Activated T-cell treated with anti-CD3 and anti-CD28 coated beads, Interleukin-2, amount 50 U/mL, for 48 hours (primary cell): ENCODE results near the gene CCDC7.
"Not testable (repeated sequence)": the region's sequence is repeated elsewhere in the genome, so short reads cannot be mapped to it uniquely, and the experiment has no call there.

Experiments
- DNase-seq, 2 experiments: peaks; one replicate each; pipeline ENCODE4 v3.0.0-alpha.2; 2020

CCDC7 gene

DNA sequence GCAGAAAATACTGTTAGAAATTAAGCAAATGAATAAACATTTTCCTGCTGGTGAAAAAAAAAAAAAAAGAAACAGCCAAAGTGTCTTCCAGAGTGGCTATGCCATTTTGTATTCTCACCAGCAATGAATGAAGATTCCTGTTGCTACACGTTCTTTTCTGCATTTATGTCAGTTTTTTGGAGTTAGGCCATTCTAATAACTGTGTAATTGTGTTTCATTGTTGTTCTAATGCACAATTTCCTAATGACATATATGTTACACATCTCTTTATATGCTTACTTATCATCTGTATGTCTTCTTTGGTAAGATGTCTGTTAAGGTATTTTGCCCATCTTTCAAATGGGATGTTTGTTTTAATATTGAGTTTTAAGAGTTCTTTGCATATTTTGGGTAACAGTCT is 298.4 kb downstream of the CCDC7 start:
- DNase-seq = no peak

DNA sequence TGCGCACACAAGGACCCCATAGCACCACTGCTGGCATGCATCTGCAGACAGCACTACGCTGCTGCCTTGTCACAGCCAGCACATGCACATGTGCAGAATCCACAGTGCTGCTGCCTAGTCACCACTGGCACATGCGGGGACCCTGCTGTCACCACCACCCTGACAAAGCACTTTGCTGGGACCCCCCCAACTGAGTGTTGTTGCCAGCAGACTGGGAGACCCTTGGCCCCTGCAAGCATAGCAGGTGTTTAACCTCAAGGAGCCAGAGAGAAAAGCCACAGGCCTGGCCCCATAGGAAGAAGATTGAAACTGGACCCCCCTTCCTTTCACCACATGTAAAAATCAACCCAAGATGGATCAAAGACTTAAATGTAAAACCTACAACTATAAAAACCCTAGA is 300.9 kb downstream of the CCDC7 start:
- no peak for DNase-seq

DNA sequence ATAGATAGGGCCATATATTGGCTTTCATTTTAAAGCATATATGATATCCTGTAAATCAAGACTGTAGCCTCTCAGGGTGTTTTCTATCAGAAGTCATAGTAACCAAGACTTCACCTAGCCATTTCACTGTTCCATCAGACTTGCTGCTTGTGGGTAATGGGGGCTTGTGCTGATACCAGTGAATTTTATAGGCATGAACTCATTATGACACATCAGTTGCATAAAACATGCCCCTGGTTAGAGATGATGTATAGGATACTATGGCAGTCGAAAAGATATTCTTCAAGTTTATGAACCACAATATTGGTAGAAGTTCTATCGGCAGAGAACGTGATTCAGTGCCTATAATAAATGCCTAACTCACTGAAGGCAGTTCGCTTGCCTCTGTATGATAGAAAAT is 305.6 kb downstream of the CCDC7 start:
- DNase-seq = no peak

DNA sequence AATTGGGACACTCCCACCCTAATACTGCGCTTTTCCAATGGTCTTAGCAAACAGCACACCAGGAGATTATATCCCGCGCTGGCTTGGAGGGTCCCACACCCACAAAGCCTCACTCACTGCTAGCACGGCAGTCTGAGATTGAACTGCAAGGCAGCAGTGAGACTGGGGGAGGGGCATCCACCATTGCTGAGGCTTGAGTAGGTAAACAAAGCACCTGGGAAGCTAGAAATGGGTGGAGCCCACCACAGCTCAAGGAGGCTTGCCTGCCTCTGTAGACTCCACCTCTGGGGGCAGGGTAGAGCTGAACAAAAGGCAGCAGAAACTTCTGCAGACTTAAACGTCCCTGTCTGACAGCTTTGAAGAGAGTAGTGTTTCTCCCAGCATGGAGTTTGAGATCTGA is 309.0 kb downstream of the CCDC7 start:
- DNase-seq = not testable (repeated sequence)

DNA sequence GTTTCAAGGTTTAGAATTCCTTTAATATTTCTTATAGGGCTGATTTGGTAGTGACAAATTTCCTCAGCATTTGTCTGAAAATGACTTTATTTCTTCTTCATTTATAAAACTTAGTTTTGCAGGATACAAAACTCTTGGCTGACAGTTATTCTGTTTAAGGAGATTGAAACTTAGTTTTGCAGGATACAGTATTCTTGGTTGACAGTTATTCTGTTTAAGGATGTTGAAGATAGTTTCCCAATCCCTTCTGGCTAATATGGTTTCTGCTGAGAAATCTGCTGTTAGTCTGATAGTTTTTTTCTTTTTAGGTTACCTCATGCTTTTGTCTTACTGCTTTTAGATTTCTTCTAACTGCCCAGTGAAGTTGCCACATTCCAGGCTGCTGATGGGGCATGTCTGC is 325.3 kb downstream of the CCDC7 start:
- no peak for DNase-seq

DNA sequence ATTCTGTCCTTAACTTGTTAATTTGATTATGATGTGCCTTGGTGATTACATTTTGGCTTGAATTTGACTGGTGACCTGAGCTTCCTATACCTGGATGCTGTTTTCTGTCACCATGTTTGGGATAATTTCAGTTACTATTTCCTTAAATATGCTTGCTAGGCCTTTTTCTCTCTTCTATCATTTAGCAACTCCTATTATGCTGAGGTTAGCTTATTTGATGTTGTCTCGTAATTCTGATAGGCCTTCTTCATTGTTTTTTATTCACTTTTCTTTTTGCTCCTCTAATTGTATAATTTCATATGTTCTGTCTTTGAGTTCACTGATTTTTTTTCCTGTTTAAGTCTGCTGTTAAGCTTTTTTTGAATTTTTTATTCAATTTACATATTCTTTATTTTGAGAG is 327.2 kb downstream of the CCDC7 start:
- DNase-seq = no peak

DNA sequence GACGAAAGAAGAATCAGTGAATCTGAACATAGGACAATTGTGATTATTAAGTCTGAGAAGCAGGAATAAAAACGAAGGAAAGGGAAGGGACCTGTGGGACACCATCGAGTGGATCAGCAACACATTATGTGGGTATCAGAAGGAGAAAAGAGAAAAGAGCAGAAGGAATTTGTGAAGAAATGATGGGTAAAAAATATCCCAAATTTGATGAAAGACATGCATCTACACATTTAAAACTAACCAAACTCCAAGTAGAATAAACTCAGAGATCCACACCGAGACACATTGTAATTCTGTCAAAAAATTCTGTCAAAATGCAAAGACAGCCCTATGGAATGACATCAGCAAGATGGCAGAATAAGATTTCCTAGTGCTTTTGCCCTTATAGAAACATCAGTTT is 341.0 kb downstream of the CCDC7 start:
- DNase-seq = no peak

DNA sequence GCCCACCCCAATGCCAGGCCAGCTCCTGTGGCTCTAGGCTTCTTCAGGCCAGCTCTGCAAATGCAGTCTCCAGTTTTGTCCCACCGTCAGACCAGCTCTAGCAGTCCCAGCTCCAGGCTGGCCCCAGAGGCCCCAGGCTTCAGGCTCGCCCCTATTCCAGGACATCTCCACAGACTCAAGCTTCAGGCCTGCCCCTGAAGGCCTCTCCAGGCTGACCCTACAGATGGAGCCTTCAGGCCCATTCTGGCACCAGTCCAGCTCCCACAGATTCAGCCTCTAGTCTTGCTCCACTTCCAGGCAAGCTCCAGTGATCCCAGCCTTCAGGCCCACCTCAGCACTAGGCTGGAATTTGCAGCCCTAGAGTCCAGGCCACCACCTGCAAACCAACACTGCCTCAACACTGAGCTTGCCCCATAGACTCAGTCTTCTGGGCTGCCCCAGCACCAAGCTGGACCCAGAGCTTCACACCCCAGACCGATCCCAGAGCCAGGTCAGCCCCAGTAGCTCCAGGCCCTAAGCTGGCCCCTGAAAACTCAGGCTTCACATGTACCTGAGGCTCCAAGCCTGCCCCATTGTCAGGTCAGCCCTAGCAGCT is 341.8 kb downstream of the CCDC7 start:
- DNase-seq = no peak

DNA sequence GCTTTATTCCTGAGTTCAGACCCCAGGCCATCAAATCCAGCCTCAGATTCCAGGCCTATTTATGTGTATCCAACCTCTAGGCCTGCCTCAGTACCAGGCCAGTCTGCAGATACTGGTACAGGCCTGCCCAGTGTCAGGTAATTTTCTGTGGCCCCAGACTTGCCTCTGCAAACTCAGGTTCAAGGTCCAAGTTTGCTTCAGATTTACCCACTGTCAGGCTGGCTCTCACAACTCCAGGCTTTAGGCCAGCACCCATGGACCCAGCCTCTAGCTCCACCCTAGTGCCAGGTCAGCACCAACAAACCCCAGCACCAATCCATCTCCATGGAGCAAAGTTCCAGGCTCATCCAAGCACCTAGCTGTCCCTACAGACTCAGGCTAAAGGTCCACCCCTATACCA is 342.4 kb downstream of the CCDC7 start:
- no peak for DNase-seq

DNA sequence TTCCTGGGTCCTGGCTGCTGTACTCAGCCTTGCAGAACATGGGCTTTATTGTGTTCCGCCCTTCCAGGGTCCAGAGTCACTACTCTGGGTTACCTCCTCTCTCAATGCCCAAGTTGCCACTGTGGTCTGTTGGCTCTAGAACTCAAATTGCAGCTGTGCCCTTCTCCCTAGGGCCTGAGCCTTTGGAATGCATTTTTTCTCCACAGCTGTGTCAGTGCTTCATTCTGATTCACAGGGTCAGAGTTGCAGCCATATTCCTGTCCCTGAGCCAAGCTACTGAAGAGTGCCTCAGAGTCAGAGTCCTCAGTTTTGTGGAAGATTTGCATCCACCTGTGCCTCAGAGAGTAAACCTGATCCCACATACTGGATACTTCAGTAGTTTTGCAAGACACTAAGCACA is 344.5 kb downstream of the CCDC7 start:
- DNase-seq = no peak

DNA sequence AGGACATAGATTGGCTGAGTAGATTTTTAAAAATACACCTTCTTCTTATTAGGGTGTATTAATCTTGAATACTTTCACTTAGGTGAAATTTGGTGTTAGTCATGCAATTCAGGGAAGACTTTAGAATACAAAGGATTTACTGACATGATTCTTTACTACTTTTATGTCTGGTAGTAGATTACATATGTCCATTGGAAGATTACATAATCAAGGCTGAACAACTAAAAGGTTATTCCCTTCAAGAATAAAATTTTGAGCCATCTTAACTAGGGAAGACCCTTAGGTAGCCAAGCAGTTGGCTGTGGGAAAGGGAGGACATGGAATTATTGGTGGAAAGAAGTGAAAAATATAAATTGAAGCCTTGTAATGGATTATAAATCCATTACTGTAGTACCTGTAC is 347.1 kb downstream of the CCDC7 start:
- DNase-seq = no peak

DNA sequence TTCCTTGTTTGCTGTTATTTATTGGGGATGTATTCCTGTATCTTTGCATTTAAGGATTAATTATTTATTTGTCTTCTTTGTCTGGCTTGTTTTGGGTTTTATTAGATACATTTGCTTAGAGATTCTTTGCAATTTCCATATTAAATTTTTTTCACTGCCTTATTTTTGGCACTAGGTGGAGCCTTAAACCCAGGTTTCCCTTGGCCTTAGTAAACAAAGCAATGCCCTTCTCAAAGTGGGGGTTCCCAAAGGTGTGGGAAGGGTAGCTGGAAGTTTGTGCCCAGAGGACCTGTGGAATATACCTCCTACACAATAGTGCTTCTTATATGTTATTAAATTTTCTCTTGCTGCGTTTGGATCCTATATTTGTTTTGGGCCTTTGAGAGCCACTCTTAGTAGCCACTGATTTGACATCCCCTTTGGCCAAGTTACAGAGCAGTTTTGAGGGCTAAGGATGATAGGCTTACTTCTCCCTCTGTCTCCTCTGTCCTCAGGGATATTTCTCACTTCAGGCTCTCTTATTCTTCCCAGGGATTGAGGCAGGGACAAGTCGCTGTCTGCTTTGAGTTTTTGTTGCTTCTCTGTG is 349.8 kb downstream of the CCDC7 start:
- DNase-seq = no peak

DNA sequence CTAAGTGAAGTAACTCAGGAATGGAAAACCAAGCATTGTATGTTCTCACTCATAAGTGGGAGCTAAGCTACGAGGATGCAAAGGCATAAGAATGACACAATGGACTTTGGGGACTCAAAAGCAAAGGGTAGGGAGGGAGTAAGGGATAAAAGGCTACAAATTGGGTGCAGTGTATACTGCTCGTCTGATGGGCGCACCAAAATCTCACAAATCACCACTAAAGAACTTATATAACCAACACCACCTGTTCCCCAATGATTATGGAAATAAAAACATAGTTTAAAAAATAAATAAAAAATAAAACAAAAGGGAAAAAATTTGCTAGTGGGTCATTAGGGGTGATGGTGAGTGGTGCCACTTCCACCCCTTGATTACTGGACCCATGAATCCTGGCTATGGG is 351.5 kb downstream of the CCDC7 start:
- DNase-seq = not testable (repeated sequence)

DNA sequence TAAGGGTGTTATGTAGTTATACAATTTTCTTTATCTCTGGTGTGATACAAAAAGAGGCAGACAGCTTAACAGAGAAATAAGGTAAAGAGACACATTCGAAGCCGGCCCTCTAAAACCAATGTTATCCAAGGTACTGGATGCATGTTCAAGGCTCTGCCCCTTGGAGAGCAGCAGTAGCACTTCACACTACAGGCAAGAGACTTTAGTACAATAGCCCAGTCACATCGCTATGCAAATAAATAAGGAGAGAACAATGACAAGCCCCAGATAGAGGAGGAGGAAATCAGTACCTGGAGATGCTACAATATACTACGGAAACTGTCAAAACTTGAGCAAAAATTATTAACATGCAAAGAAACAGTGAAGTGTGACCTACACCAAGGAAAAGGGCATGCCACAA is 401.0 kb downstream of the CCDC7 start:
- no peak for DNase-seq

DNA sequence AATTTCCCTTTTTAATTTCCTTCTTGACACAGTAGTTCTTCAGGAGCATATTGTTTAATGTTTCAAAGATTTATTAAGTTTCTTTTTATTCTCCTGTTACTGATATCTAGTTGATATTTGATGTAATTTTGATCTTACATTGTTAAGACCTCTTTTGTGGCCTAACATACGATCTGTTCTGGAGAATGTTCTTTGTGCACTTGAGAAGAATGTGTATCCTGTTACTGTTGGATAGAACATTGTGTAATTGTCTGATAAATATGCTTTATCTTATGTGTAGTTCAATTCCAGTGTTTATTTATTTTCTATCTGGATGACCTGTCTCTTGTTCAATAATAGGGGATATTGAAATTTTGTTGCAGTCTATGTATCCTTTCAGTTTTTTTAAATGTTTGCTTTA is 405.4 kb downstream of the CCDC7 start:
- DNase-seq = no peak

DNA sequence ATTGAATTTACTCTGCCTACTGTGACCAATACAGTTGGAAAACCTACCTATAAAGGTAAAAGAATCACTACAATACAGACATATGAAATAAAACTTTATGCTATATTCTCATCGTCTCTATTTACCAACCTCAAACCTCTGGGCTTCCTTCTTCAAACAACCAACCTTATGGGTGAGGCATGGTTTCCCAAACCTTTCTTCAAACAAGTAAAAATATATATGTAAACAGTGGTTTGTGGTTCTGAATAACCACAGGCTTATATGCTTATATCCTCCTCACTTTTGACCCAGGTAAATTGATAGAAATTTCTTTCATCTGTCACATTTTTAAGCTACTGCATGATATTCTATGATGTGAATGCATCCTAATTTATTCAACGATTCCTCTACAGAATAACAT is 408.5 kb downstream of the CCDC7 start:
- no peak for DNase-seq

DNA sequence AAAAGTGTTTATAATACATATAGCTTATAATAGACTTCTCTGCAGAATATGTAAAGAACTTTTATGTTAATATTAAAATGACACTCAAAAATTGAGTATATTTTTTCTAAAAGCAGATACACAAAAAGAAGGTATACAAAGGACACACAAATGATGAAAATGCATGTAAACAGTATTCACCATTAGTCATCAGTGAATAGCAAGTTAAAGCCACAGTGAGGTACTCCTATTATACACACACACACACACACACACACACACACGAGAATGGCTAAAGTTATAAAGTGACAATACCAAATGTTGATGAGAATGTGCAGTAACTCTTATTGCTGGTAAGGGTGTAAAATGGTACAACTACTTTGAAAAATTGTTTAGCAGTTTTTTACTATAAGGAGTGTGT is 419.2 kb downstream of the CCDC7 start:
- DNase-seq = no peak

DNA sequence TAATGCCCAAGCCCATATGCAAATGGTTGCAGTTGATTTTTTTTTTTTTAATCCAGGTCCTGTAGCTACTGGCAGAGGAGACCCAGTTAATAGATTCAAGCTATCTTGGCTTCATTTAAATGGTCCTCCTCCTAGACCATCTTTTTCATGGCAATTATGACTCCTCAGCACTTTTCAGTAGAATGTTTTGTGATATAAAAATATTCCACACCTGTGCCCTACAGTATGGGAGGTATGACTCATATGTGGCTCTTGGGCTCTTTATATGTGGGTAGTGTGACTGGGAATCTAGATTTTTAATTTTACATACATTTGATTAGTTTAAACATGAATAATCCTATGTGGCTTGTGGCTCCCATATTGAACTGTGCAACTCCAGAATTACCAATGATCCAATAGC is 432.0 kb downstream of the CCDC7 start:
- no peak for DNase-seq

DNA sequence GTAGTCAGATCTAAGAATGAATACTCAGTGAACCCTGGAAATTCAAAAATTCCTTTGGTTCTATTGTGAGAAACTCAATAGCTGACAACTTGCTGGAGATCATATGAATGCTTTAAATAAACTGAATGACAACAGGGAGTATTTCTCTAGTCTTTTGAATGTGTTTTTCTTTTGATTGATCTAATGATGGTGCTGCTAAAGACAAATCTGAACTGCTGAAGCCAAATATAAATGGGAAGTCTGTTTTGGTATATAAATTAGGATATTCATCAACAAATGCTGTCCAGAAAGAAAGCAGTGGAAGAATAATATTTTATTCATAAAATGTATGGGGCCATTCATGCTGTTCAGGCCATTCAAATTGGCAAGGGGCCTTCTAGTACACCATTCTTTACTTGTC is 432.7 kb downstream of the CCDC7 start:
- DNase-seq = no peak

DNA sequence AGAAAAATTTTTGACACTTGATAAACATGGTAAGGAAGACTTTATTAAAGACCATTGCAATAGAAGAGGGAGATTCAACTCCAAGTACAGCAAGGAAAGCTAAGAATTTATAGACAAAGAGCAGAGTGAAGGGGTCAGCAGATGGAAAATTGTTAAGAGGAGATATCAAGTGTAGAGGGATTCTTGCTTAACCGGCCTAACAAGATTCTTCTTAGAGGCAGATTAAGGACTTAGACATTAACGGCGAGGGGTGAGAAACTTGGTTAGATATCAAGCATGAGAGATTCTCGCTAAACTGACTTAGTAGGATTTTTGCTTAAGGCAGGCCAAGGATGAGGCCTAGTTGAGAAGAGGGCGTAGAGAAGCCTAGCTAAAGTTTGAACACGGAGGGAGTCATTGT is 436.1 kb downstream of the CCDC7 start:
- no peak for DNase-seq

DNA sequence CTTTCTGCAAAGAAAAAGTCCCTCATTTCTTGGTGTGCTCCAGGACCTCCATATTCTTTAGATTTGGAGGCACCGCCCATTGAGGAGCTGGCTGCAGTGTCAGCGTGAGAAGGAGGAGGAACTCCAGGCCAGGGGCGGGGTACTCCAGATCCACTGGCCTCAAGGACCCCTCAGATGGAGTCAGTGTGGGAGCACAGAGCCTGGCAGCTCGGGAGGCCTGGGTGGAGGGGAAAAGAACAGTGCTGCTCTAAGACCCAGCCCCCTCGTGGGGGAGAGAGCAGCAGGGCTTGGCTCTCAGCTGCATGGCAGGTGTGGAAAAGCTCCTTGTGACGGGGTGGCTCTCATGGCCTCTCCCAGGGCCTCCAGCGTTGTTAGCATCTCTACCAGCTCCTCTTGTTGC is 441.5 kb downstream of the CCDC7 start:
- DNase-seq = no peak

DNA sequence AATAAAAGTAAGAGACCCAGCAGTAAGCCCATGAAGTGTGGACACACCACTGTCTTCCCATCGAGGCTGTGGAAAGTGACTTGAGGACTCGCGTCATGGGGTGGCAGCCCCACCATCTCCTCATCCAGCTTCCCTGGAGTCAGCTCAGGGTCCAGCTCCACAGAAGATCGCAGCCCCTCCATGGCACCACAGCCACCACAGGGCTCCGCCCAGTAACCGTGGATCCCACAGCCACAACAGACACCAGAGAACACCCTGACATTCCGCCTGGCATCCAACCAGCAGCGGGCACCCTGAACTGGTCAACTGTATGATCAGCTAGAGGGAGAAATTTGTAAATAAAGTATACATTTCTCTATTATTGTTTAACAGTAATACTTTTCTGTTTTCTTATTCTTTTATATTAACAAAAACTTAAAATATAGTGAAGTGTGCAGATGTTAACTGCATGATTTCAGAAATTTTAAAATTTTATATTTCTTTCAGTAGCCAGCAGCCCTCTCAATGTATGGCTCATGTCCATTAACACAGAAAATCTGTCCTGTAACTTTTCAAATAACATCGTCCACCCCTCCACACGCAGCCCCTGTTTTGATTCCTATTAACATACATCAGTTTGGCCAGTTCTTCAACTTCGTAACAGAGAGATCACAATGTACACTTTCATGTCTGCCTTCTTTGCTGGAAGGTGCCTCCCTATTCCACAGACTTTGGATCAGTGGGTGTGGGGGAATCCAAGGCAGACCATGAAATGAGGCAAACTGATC is 442.4 kb downstream of the CCDC7 start:
- DNase-seq = no peak

DNA sequence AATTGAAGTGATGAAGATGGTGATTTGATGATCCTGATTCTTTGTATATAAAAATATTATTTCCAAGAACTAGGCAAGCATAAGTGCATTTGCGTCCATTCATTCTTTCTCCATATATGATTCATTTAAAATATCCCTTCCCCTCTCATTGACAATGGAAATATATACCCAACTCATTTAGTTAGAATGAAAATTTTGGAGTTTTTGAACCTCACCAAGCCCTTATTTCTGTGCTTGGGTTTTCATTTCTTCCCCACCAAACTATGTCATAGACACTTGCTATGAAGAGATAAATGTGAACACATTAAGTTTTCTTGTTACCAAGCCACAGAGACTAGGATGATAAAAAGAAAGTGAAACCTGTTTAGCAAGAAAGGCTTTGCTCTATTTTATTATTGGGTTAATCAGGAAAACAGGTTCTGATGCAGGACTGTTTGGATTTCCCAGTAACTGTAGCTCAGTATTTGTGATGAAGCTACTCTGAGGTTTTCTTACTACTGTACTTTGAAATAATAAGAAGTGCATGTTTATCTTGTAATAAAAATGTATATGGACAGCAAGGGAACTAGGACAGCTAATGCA is 443.8 kb downstream of the CCDC7 start:
- no peak for DNase-seq

DNA sequence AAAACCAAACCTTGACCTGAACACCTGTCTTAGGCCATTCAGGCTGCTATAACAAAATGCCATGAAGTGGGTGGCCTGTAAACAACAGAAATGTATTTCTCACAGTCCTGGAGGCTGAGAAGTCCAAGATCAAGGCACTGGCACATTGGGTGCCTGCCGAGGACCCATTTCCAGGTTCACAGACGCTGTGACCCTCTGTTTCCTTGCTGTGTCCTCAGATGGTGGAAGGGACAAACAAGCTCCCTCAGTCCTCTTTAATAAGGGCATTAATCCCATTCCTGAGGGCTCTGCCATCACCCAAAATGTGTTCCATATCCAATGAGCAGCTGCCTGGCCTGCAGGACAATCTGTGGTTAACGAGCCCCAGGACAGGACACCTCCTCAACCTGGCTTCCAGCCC is 444.5 kb downstream of the CCDC7 start:
- DNase-seq = no peak
